A549 (cell line): ENCODE measurements around the gene IL23A. TPM values are rescaled to one million over a fixed set of nuclear protein-coding genes. Genes with fewer than 3 reads are reported as not detected.

Source experiments
- ATAC-seq, 2 experiments: fragments of 200-7000 bp in 1 of 2; fragments of >200 bp in 1 of 2; cut with Nextera tagmentation in 1 of 2; cut with Tn5 transposase in 1 of 2; 3 replicates each; pipeline versions ENCODE4 v1.8.0 to v1.9.1; 2018 to 2020; ENCODE audit warnings: mild to moderate bottlenecking in 1 of 2, moderate library complexity in 1 of 2
- CTCF ChIA-PET: fragments of 300-600 bp; sonication (Branson Sonifier 250); formaldehyde crosslinking; extraction: SDS; loops from one replicate; lab custom pipeline; 2021; ENCODE audit warnings: antibody characterized with exemption, inconsistent platforms; lab: Yijun Ruan, JAX
- POLR2A ChIA-PET: fragments of 350-600 bp; formaldehyde crosslinking; extraction: SDS; loops from one replicate; lab custom pipeline; 2021; ENCODE audit warnings: antibody characterized with exemption, inconsistent platforms; lab: Yijun Ruan, JAX
- DNase-seq, 2 experiments: peaks; one replicate each; pipeline versions ENCODE4 v3.0.0 to v3.0.0-alpha.2; 2011 to 2016; ENCODE audit warnings: low read depth in 1 of 2, low spot score in 1 of 2
- FAIRE-seq: peaks from 2 replicates; lab custom pipeline; 2011; peaks lifted over from hg19 to GRCh38; lab: Jason Lieb, UNC
- H3K27ac ChIP-seq, 2 experiments: fragments of >200 bp; sonication (Bioruptor Twin); formaldehyde crosslinking; 3 replicates each; pipeline ENCODE4 v1.5.1; 2016 to 2017
- H3K4me1 ChIP-seq: fragments of >200 bp; sonication (Bioruptor Twin); formaldehyde crosslinking; 3 replicates; pipeline ENCODE4 v1.6.1; 2016
- H3K4me2 ChIP-seq: fragments of >200 bp; sonication (Bioruptor Twin); formaldehyde crosslinking; 3 replicates; pipeline ENCODE4 v1.6.1; 2016
- H3K4me3 ChIP-seq: fragments of >200 bp; sonication (Bioruptor Twin); formaldehyde crosslinking; 3 replicates; pipeline ENCODE4 v1.5.1; 2016
- H3K9me3 ChIP-seq: fragments of >200 bp; sonication (Bioruptor Twin); formaldehyde crosslinking; 3 replicates; pipeline ENCODE4 v1.6.1; 2016
- ATOH8 ChIP-seq: fragments of 250-450 bp; sonication (Bioruptor Pico); IDR thresholded peaks from 2 replicates; pipeline ENCODE4 v1.5.0; 2020; ENCODE audit warnings: low read depth, mild to moderate bottlenecking, moderate library complexity
- CHD2 ChIP-seq: fragments of 150-350 bp; IDR thresholded peaks from 2 replicates; pipeline ENCODE4 v1.6.1; 2014; ENCODE audit warnings: low read length; ENCODE audit not compliant: partially characterized antibody
- CHD4 ChIP-seq: fragments of 200-600 bp; sonication (generic); IDR thresholded peaks from 2 replicates; pipeline ENCODE4 v1.6.1; 2016; ENCODE audit warnings: antibody characterized with exemption, mild to moderate bottlenecking, borderline replicate concordance
- CTCF ChIP-seq: fragments of >200 bp; sonication (Bioruptor Twin); formaldehyde crosslinking; IDR thresholded peaks from 3 replicates; pipeline ENCODE4 v1.5.1; 2016
- EHMT2 ChIP-seq: fragments of 200-600 bp; sonication (generic); IDR thresholded peaks from 2 replicates; pipeline ENCODE4 v1.6.1; 2016; ENCODE audit warnings: antibody characterized with exemption, low read depth, mild to moderate bottlenecking, moderate library complexity
- FOSB ChIP-seq: fragments of 250-450 bp; sonication (Bioruptor Pico); IDR thresholded peaks from 2 replicates; pipeline ENCODE4 v1.5.0; 2020; ENCODE audit warnings: mild to moderate bottlenecking, moderate library complexity
- FOXS1 ChIP-seq: fragments of 250-450 bp; sonication (Bioruptor Pico); IDR thresholded peaks from 2 replicates; pipeline ENCODE4 v1.5.0; 2020; ENCODE audit warnings: mild to moderate bottlenecking, moderate library complexity
- GATA3 ChIP-seq: IDR thresholded peaks from 2 replicates; pipeline ENCODE4 v1.6.1; 2012; ENCODE audit warnings: borderline replicate concordance
- HOXB13 ChIP-seq: fragments of 250-450 bp; sonication (Bioruptor Pico); IDR thresholded peaks from 2 replicates; pipeline ENCODE4 v1.5.0; 2020; ENCODE audit warnings: low read depth, mild to moderate bottlenecking, moderate library complexity
- HOXB5 ChIP-seq: fragments of 250-450 bp; sonication (Bioruptor Pico); IDR thresholded peaks from 2 replicates; pipeline ENCODE4 v1.5.0; 2020; ENCODE audit warnings: mild to moderate bottlenecking, moderate library complexity
- JUNB ChIP-seq: fragments of >200 bp; sonication (Bioruptor Twin); formaldehyde crosslinking; IDR thresholded peaks from 2 replicates; pipeline ENCODE4 v1.6.1; 2016
- KDM1A ChIP-seq: fragments of 200-600 bp; sonication (generic); IDR thresholded peaks from 2 replicates; pipeline ENCODE4 v1.6.1; 2016; ENCODE audit warnings: low read depth, mild to moderate bottlenecking
- NFE2L2 ChIP-seq: fragments of 150-350 bp; conservative IDR thresholded peaks from 2 replicates; pipeline ENCODE4 v1.6.1; 2014; ENCODE audit warnings: low read length
- PHF8 ChIP-seq: fragments of 200-600 bp; sonication (generic); IDR thresholded peaks from 2 replicates; pipeline ENCODE4 v1.6.1; 2016; ENCODE audit warnings: low read depth, mild to moderate bottlenecking, antibody characterized with exemption, moderate library complexity, borderline replicate concordance
- POLR2AphosphoS2 ChIP-seq: conservative IDR thresholded peaks from 2 replicates; pipeline ENCODE4 v1.6.1; 2012; ENCODE audit warnings: low read length, improper control_type of control experiment, inconsistent platforms
- RNF2 ChIP-seq: fragments of 200-600 bp; sonication (generic); IDR thresholded peaks from 2 replicates; pipeline ENCODE4 v1.6.1; 2016; ENCODE audit warnings: low read depth, mild to moderate bottlenecking, antibody characterized with exemption, moderate library complexity, borderline replicate concordance
- TP53 ChIP-seq: fragments of 250-450 bp; sonication (Bioruptor Pico); IDR thresholded peaks from 2 replicates; pipeline ENCODE4 v1.5.0; 2021; ENCODE audit warnings: mild to moderate bottlenecking, moderate library complexity
- ZFP36 ChIP-seq: fragments of 450-650 bp; IDR thresholded peaks from 2 replicates; pipeline ENCODE4 v1.6.1; 2014; ENCODE audit warnings: borderline replicate concordance; ENCODE audit not compliant: partially characterized antibody
- WGBS: methylation state at CpG from one replicate; pipeline ENCODE4 v1.1.6; 2017; ENCODE audit errors: missing lambda C conversion rate; 5-methylcytosine and 5-hydroxymethylcytosine counted together
- polyA plus RNA-seq, 4 experiments: library from polyadenylated mRNA; depleted of rRNA in 3 of 4; stranded (reverse); fragments of >200 nt; fragmentation: RNase III in 1 of 4; extraction: RNeasy Plus Mini Kit Qiagen cat#74134 plus additional on column Dnase treatment in 1 of 4; gene quantifications; 2 replicates in 3 of 4; 3 replicates in 1 of 4; pipeline ENCODE4 v1.2.3, GENCODE V29; 2011 to 2017
- TF ChIP-seq, protein P1 (sequence below): fragments of >200 bp; sonication (Bioruptor Twin); formaldehyde crosslinking; IDR thresholded peaks from 2 replicates; pipeline ENCODE4 v1.6.1; 2016

The IL23A gene
- polyA plus RNA-seq, 2 of the 4 experiments (the other 2 are of a cell fraction): 0.21 to 0.31 TPM

DNA sequence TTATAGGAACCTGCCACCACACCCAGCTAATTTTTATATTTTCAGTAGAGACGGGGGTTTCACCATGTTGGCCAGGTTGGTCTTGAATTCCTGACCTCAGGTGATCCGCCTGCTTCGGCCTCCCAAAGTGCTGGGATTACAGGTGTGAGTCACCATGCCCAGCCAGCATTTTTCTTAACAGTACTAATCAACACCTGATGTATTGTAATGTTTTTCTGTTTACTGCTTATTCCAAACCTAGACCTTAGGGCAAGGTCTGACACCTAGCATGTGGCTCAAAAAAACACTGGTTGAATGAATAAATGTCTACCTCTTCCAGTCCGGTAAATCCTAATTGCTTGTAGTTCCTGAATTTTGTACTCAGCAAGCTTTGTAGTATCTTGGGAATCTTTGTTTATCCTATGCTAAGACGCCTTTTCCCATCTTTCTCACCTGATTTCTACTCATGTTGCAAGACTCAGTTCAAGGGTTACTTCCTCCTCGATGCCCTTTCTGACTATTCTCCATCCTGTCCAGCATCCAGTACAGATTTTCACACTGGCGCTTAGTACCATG lies 7.7 kb upstream of the IL23A start:
- no peak overlapping the region for H3K4me3 ChIP-seq
- TF ChIP-seq CHD4 (no peak), GATA3 (no peak), PHF8 (no peak), JUNB (no peak), FOXS1 (CRISPR knock-in tag) (no peak), EHMT2 (no peak), POLR2AphosphoS2 (no peak), HOXB5 (CRISPR knock-in tag) (no peak), RNF2 (no peak), CHD2 (no peak)
- H3K9me3 ChIP-seq: no peaks in the 10 kb centered on the region
- CTCF ChIA-PET: interaction anchor here (1.8 kb wide), 1 partner anchor 15 kb away, joined by 5 read pairs; the partner anchor contains the start of gene CNPY2
- FAIRE-seq (no peak), ATAC-seq (no peak), DNase-seq (no peak)
- POLR2A ChIA-PET: no interaction called here
- WGBS: 89% methylated on average over 7 of the region's 7 CpGs
- H3K4me2 ChIP-seq: no peak overlapping the region
- H3K27ac ChIP-seq: no peak overlapping the region
- peaks cover 11% of the 10 kb centered on the region for H3K4me1 ChIP-seq

DNA sequence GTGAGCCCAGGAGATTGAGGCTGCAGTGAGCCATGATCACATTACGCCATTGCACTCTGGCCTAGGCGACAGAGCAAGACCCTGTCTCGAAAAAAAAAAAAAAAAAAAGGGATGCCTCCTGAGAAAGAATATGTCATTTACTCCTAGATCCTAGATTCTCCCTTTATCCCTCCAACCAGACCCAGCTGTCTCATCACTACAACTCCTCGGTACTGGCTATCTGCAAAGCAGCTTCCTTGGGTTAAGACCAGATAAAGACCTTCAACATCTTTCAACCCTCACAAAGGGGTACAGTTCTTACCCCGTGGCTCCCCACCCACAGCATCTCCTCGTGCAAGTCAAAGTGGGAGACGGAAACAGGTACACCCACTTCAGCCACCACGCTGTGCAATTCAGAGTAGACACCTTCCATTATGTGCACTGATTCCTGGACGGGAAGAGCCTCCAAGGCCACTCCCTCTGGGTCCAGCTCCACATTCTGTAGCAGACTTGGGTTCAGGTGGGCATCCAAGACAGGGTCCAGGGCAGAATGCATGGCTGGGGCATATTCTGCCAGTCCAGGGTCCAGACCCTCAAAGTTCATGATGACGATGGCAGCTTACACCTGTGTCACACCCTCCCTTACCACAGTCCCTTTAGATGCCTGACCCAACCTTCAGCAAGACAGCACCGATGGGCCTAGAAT lies 6.0 kb upstream of the IL23A start:
- peak overlapping the region; percentile 91 to 92 for H3K27ac ChIP-seq
- no peak for DNase-seq
- ChIA-PET CTCF (interaction anchor here (0.6 to 2.4 kb wide), 9 partner anchors 11 to 203 kb away, joined by 3 to 14 read pairs (median 4); partner anchors contain the start of gene COQ10A), POLR2A (interaction anchor here (0.5 to 2.5 kb wide), 5 partner anchors 9 to 132 kb away, joined by 3 to 21 read pairs (median 8); partner anchors contain the start of genes CNPY2, STAT2 and TIMELESS)
- no peak for ATAC-seq
- H3K9me3 ChIP-seq: no peaks in the 10 kb centered on the region
- 89% methylated on average over 11 of the region's 11 CpGs for WGBS
- H3K4me2 ChIP-seq: peak overlapping the region; percentile 96
- H3K4me1 ChIP-seq: peaks cover 12% of the 10 kb centered on the region
- no peak for TF ChIP-seq FOXS1 (CRISPR knock-in tag)
- TF ChIP-seq ZFP36: no peak
- TF ChIP-seq NFE2L2: no peak
- no peak for TF ChIP-seq ATOH8 (CRISPR knock-in tag)
- TF ChIP-seq, protein P1, sequence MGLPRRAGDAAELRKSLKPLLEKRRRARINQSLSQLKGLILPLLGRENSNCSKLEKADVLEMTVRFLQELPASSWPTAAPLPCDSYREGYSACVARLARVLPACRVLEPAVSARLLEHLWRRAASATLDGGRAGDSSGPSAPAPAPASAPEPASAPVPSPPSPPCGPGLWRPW: no peak
- TF ChIP-seq KDM1A: no peak
- TF ChIP-seq CTCF: no peak
- TF ChIP-seq FOSB (CRISPR knock-in tag): no peak
- no peak for TF ChIP-seq HOXB13 (CRISPR knock-in tag)
- TF ChIP-seq POLR2AphosphoS2: no peak
- TF ChIP-seq CHD4: no peak
- TF ChIP-seq TP53 (CRISPR knock-in tag): no peak
- TF ChIP-seq, all 56 proteins: peak for 0
- H3K4me3 ChIP-seq: peak overlapping the region; percentile 54
- no peak for FAIRE-seq
